Fibroblast of lung (primary cell): Measurements from ENCODE around the gene MYH9. TPM values are rescaled to one million over a fixed set of nuclear protein-coding genes. Genes with fewer than 3 reads are reported as not detected.

ENCODE experiments used
- DNase-seq, 2 donors: peaks; one replicate each; pipeline versions ENCODE4 v3.0.0 to v3.0.0-alpha.2; 2010; ENCODE audit warnings: low read depth in 2 of 2
- H2AFZ ChIP-seq: 2 replicates; pipeline ENCODE4 v1.5.1; 2012; ENCODE audit warnings: low read length, control low read depth, inconsistent platforms
- H3K27ac ChIP-seq: 2 replicates; pipeline ENCODE4 v1.5.1; 2011; ENCODE audit warnings: low read length, control low read depth; ENCODE audit not compliant: insufficient read depth
- H3K27me3 ChIP-seq: 2 replicates; pipeline ENCODE4 v1.5.1; 2011; ENCODE audit warnings: mild to moderate bottlenecking, low read length; ENCODE audit not compliant: control insufficient read depth, insufficient read depth
- H3K36me3 ChIP-seq: 2 replicates; pipeline ENCODE4 v1.5.1; 2011; ENCODE audit warnings: low read length; ENCODE audit not compliant: control insufficient read depth, insufficient read depth
- H3K4me1 ChIP-seq: 2 replicates; pipeline ENCODE4 v1.5.1; 2011; ENCODE audit warnings: low read length; ENCODE audit not compliant: control insufficient read depth, insufficient read depth; ENCODE audit errors: extremely low read depth
- H3K4me2 ChIP-seq: 2 replicates; pipeline ENCODE4 v1.5.1; 2011; ENCODE audit warnings: low read length, control low read depth; ENCODE audit not compliant: insufficient read depth; ENCODE audit errors: extremely low read depth
- H3K4me3 ChIP-seq, 4 experiments: fragments of 200-600 bp in 1 of 4; sonication (generic) in 1 of 4; replicated peaks in 1 of 4; 2 replicates each; pipeline ENCODE4 v1.5.1; 2011 to 2016; ENCODE audit warnings: low read length in 4 of 4, low read depth in 3 of 4, mild to moderate bottlenecking in 3 of 4, control low read depth in 2 of 4, inconsistent platforms in 1 of 4, mixed read lengths in 1 of 4; ENCODE audit not compliant: insufficient read depth in 1 of 4; ENCODE audit errors: control extremely low read depth in 1 of 4
- H3K79me2 ChIP-seq: 2 replicates; pipeline ENCODE4 v1.5.1; 2012; ENCODE audit warnings: mild to moderate bottlenecking, low read length, inconsistent platforms; ENCODE audit not compliant: control insufficient read depth, insufficient read depth
- H3K9ac ChIP-seq: 2 replicates; pipeline ENCODE4 v1.5.1; 2011; ENCODE audit warnings: mild to moderate bottlenecking, low read length, control low read depth; ENCODE audit not compliant: insufficient read depth
- H3K9me3 ChIP-seq: 2 replicates; pipeline ENCODE4 v1.5.1; 2012; ENCODE audit warnings: low read depth, low read length; ENCODE audit not compliant: control insufficient read depth, insufficient read depth
- H4K20me1 ChIP-seq: 2 replicates; pipeline ENCODE4 v1.5.1; 2011; ENCODE audit warnings: low read length; ENCODE audit not compliant: control insufficient read depth, insufficient read depth; ENCODE audit errors: extremely low read depth
- EZH2 ChIP-seq: IDR thresholded peaks from 2 replicates; pipeline ENCODE4 v1.5.1; 2012; ENCODE audit warnings: low read length, control low read depth, mild to moderate bottlenecking; ENCODE audit errors: missing control alignments
- polyA plus RNA-seq, 2 donors: library from polyadenylated mRNA; depleted of rRNA in 1 of 2; stranded (reverse) in 1 of 2; unstranded in 1 of 2; fragments of >200 nt; gene quantifications; 2 replicates each; pipeline ENCODE4 v1.2.1, GENCODE V29; 2011 to 2012; ENCODE audit warnings: missing spikeins in 1 of 2
- total RNA-seq: library from RNA; depleted of rRNA; stranded (reverse); fragments of >200 nt; gene quantifications from 2 replicates; pipeline ENCODE4 v1.2.1, GENCODE V29; 2014
- TF ChIP-seq, protein P1 (sequence below), 2 donors: IDR thresholded peaks in 1 of 2; conservative IDR thresholded peaks in 1 of 2; 1 replicate in 1 of 2; 2 replicates in 1 of 2; pipeline ENCODE4 v1.5.1; 2011 to 2012; ENCODE audit warnings: low read length in 2 of 2, control low read depth in 1 of 2, inconsistent platforms in 1 of 2, low read depth in 1 of 2, mild to moderate bottlenecking in 1 of 2

Gene MYH9
- total and polyA plus RNA-seq, 2 donors (not counting 1 experiment from before 2014, with no cell fraction given), result 677 to 796 TPM

DNA sequence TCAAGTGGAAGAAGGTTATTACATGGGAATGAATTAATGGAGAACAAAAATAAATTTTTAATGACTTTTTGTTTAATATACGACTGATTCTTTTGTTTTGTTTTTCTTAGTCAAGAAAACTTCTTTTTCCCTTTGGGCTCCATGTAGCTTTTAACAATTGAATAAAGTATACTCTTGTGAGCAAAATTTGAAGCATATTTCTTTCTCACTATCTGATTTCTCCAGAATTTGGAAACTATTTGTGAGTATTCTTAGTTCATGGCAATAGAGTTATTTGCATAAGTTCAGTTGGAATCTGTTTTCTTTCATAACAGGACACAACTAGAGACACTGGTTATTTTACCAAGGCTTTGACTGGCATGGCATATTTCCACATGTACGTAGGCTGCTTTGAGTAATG, 138.6 kb downstream of the MYH9 start:
- Histone ChIP-seq H3K4me3 (no peak overlapping the region), H3K27ac (no peak overlapping the region)

DNA sequence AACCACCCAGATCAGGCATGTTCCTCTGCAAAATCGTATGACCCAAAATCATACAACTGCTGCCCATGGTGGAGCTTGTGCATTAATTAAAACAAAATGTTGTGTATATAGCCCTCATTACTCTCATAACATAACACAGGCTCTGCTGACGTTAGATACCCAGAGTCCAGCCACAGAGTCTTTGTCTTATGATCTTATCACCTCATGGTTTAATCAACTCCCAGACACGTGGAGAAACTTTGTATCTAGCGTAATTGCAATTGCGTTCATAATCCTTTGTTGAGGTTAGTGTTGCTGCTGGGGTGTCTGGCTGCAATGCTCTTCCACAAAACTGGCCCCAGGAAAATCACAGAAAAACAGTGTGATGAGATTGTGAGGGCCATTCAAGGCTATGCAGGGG, 139.8 kb downstream of the MYH9 start:
- H3K4me2 ChIP-seq, result no peak overlapping the region
- no peak overlapping the region for H3K27ac ChIP-seq
- H3K36me3 ChIP-seq, result no peaks in the 10 kb centered on the region
- H3K27me3 ChIP-seq, result no peaks in the 10 kb centered on the region
- no peak overlapping the region for H2AFZ ChIP-seq
- no peak overlapping the region for H3K4me3 ChIP-seq
- no peak overlapping the region for H3K9ac ChIP-seq
- no peaks in the 10 kb centered on the region for H3K79me2 ChIP-seq
- no peak for DNase-seq
- no peak for TF ChIP-seq EZH2
- TF ChIP-seq, protein P1, sequence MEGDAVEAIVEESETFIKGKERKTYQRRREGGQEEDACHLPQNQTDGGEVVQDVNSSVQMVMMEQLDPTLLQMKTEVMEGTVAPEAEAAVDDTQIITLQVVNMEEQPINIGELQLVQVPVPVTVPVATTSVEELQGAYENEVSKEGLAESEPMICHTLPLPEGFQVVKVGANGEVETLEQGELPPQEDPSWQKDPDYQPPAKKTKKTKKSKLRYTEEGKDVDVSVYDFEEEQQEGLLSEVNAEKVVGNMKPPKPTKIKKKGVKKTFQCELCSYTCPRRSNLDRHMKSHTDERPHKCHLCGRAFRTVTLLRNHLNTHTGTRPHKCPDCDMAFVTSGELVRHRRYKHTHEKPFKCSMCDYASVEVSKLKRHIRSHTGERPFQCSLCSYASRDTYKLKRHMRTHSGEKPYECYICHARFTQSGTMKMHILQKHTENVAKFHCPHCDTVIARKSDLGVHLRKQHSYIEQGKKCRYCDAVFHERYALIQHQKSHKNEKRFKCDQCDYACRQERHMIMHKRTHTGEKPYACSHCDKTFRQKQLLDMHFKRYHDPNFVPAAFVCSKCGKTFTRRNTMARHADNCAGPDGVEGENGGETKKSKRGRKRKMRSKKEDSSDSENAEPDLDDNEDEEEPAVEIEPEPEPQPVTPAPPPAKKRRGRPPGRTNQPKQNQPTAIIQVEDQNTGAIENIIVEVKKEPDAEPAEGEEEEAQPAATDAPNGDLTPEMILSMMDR (conservative IDR thresholded peaks at IDR 0.05 in 1 of 2, IDR thresholded peaks at IDR 0.05 in 1 of 2; ENCODE audit: low read depth in 1 of 2, low read length in 2 of 2), result no peak
- H4K20me1 ChIP-seq, result no peaks in the 10 kb centered on the region
- H3K9me3 ChIP-seq, result no peaks in the 10 kb centered on the region
- no peaks in the 10 kb centered on the region for H3K4me1 ChIP-seq

More for the DNA sequence above, 138.6 kb downstream of the MYH9 start:
- H3K27me3 ChIP-seq, result no peaks in the 10 kb centered on the region
- peaks cover 2% of the 10 kb centered on the region for H3K79me2 ChIP-seq
- H3K4me2 ChIP-seq, result no peak overlapping the region
- TF ChIP-seq, protein P1 (conservative IDR thresholded peaks at IDR 0.05 in 1 of 2, IDR thresholded peaks at IDR 0.05 in 1 of 2; ENCODE audit: low read depth in 1 of 2, low read length in 2 of 2), result no peak
- no peak for TF ChIP-seq EZH2
- no peaks in the 10 kb centered on the region for H3K36me3 ChIP-seq
- H3K9me3 ChIP-seq, result no peaks in the 10 kb centered on the region
- no peak overlapping the region for H3K9ac ChIP-seq
- H4K20me1 ChIP-seq, result no peaks in the 10 kb centered on the region
- no peak for DNase-seq
- peaks cover under 1% of the 10 kb centered on the region for H3K4me1 ChIP-seq
- no peak overlapping the region for H2AFZ ChIP-seq

DNA sequence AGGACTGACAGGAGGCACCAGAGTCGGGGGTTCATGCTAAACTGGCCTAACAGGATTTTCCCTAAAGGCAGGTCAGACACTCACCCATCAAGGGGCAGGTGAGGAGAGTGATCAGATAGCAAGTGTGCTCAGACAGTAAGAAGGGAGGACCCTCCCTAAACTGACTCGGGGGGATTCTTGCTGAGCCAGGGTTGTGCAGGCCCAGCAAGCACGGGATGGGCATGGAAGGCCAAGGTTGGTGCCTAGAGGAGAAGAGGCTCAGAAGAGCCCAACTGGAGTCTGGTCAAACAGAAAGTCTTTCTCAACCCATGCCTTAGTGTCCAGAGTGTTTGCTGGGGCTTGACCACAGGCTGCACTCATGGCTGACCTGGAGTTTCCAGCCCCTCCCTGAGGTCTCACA, 141.0 kb downstream of the MYH9 start:
- Histone ChIP-seq H3K4me2 (no peak overlapping the region), H3K9ac (no peak overlapping the region), H3K27me3 (no peaks in the 10 kb centered on the region), H3K9me3 (no peaks in the 10 kb centered on the region), H2AFZ (no peak overlapping the region), H3K4me1 (no peaks in the 10 kb centered on the region), H3K36me3 (no peaks in the 10 kb centered on the region), H3K27ac (no peak overlapping the region), H4K20me1 (no peaks in the 10 kb centered on the region), H3K4me3 (no peak overlapping the region), H3K79me2 (no peaks in the 10 kb centered on the region)
- TF ChIP-seq EZH2, result no peak
- TF ChIP-seq, protein P1 (conservative IDR thresholded peaks at IDR 0.05 in 1 of 2, IDR thresholded peaks at IDR 0.05 in 1 of 2; ENCODE audit: low read depth in 1 of 2, low read length in 2 of 2), result no peak
- no peak for DNase-seq
